ENCODE measurements around the gene SPG11.

DNA sequence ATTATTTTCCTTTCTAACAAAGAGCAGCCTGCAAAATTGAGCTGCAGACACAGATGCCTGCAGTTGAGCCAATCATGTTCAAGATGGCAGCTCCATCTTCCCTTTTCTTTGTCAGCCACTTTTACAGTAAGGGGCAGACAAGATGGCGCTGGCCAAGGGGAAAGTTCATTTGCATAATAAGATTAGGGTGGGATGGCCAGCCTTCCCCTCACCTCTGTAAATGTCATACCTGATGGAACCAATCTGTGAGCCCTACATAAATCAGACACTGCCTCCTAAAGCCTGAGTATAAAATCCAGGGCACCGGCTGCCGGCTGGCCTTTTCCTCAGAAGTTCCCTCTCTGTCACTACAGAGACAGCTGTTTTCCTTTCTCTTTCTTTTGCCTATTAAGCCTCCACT, 31.8 kb upstream of the SPG11 start:
- TF ChIP-seq EZH2 (IDR thresholded peaks at IDR 0.05; ENCODE audit: low read depth, unreplicated experiment) (no peak), CTCF (conservative IDR thresholded peaks at IDR 0.05; ENCODE audit: low read depth in 2 of 2) (no peak), NANOG (IDR thresholded peaks at IDR 0.05; ENCODE audit: borderline replicate concordance) (no peak), JUNB (IDR thresholded peaks at IDR 0.05; ENCODE audit: unreplicated experiment) (no peak), POLR2AphosphoS5 (IDR thresholded peaks at IDR 0.05; ENCODE audit: low read depth) (no peak), EZH2phosphoT487 (IDR thresholded peaks at IDR 0.05; ENCODE audit: unreplicated experiment) (no peak), CREB1 (CRISPR knock-in tag; IDR thresholded peaks at IDR 0.05; ENCODE audit: low read depth) (no peak), STAT1 (IDR thresholded peaks at IDR 0.05; ENCODE audit: unreplicated experiment) (no peak), ZNF331 (CRISPR knock-in tag; IDR thresholded peaks at IDR 0.05; ENCODE audit: low read depth) (no peak), ZNF462 (CRISPR knock-in tag; IDR thresholded peaks at IDR 0.05) (no peak), ZNF114 (CRISPR knock-in tag; IDR thresholded peaks at IDR 0.05) (no peak)
- TF ChIP-seq, protein P1, sequence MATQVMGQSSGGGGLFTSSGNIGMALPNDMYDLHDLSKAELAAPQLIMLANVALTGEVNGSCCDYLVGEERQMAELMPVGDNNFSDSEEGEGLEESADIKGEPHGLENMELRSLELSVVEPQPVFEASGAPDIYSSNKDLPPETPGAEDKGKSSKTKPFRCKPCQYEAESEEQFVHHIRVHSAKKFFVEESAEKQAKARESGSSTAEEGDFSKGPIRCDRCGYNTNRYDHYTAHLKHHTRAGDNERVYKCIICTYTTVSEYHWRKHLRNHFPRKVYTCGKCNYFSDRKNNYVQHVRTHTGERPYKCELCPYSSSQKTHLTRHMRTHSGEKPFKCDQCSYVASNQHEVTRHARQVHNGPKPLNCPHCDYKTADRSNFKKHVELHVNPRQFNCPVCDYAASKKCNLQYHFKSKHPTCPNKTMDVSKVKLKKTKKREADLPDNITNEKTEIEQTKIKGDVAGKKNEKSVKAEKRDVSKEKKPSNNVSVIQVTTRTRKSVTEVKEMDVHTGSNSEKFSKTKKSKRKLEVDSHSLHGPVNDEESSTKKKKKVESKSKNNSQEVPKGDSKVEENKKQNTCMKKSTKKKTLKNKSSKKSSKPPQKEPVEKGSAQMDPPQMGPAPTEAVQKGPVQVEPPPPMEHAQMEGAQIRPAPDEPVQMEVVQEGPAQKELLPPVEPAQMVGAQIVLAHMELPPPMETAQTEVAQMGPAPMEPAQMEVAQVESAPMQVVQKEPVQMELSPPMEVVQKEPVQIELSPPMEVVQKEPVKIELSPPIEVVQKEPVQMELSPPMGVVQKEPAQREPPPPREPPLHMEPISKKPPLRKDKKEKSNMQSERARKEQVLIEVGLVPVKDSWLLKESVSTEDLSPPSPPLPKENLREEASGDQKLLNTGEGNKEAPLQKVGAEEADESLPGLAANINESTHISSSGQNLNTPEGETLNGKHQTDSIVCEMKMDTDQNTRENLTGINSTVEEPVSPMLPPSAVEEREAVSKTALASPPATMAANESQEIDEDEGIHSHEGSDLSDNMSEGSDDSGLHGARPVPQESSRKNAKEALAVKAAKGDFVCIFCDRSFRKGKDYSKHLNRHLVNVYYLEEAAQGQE (IDR thresholded peaks at IDR 0.05; ENCODE audit: unreplicated experiment) = no peak
- TF ChIP-seq, protein P2, sequence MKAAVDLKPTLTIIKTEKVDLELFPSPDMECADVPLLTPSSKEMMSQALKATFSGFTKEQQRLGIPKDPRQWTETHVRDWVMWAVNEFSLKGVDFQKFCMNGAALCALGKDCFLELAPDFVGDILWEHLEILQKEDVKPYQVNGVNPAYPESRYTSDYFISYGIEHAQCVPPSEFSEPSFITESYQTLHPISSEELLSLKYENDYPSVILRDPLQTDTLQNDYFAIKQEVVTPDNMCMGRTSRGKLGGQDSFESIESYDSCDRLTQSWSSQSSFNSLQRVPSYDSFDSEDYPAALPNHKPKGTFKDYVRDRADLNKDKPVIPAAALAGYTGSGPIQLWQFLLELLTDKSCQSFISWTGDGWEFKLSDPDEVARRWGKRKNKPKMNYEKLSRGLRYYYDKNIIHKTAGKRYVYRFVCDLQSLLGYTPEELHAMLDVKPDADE (IDR thresholded peaks at IDR 0.05) = no peak

Data from GM23338 (cell line).